Activated CD8-positive, alpha-beta T cell treated with anti-CD3 and anti-CD28 coated beads for 36 hours (primary cell): ENCODE measurements around the gene TTC9B. TPM values are rescaled to one million over a fixed set of nuclear protein-coding genes. Genes with fewer than 3 reads are reported as not detected.

Source experiments
- ATAC-seq: fragments of 200-7000 bp; cut with Tn5 transposase; one replicate; pipeline ENCODE4 v1.10.0; 2021; ENCODE audit warnings: mild to moderate bottlenecking, moderate library complexity
- CTCF ChIA-PET: fragments of 350-600 bp; sonication (Branson Sonifier 250); formaldehyde crosslinking; loops from one replicate; lab custom pipeline; 2021; ENCODE audit warnings: antibody characterized with exemption; lab: Charles Lee
- POLR2A ChIA-PET: fragments of 350-600 bp; sonication (Branson Sonifier 250); formaldehyde crosslinking; loops from one replicate; lab custom pipeline; 2021; ENCODE audit warnings: antibody characterized with exemption; lab: Charles Lee
- DNase-seq: peaks from one replicate; pipeline ENCODE4 v3.0.0-alpha.2; 2020
- H3K27ac Mint-ChIP-seq: one replicate; pipeline ENCODE4 v1.8.0; 2021; ENCODE audit warnings: mild to moderate bottlenecking, mixed read lengths
- H3K27me3 Mint-ChIP-seq: one replicate; pipeline ENCODE4 v1.8.0; 2021; ENCODE audit warnings: mixed read lengths
- H3K36me3 Mint-ChIP-seq: one replicate; pipeline ENCODE4 v1.8.0; 2021; ENCODE audit warnings: low read depth, mixed read lengths
- H3K4me1 Mint-ChIP-seq: one replicate; pipeline ENCODE4 v1.8.0; 2021; ENCODE audit warnings: low read depth, mixed read lengths
- H3K4me3 Mint-ChIP-seq: one replicate; pipeline ENCODE4 v1.8.0; 2021; ENCODE audit warnings: mild to moderate bottlenecking, moderate library complexity, mixed read lengths
- H3K9me3 Mint-ChIP-seq: one replicate; pipeline ENCODE4 v1.8.0; 2021; ENCODE audit warnings: mixed read lengths
- intact Hi-C: fragments of 100-400 bp; cut with micrococcal nuclease; formaldehyde crosslinking; loops from one replicate; pipeline ENCODE4 v1.10.0; 2022
- total RNA-seq, 2 experiments: library from RNA; stranded (reverse); gene quantifications; one replicate each; pipeline ENCODE4 v1.2.3, GENCODE V29; 2021
- TF ChIP-seq, protein P1 (sequence below): fragments of 200-600 bp; IDR thresholded peaks from one replicate; pipeline ENCODE4 v1.8.0; 2022; ENCODE audit warnings: antibody characterized with exemption, mild to moderate bottlenecking

Gene TTC9B
- total RNA-seq, 2 experiments from 2014 or later, result not detected

GRCh38 chr19:40217027-40217810 is 965 bp downstream of the TTC9B start:
- peak; percentile 44 for DNase-seq
- peaks cover 42% of the 10 kb centered on the region for H3K27me3 Mint-ChIP-seq
- ChIA-PET CTCF (interaction anchor here (0.8 to 2.7 kb wide), 7 partner anchors 25 to 104 kb away, joined by 3 to 17 read pairs (median 4); no protein-coding TSS in a partner anchor), POLR2A (interaction anchor here (0.6 kb wide), 1 partner anchor 10 kb away, joined by 3 read pairs; no protein-coding TSS in a partner anchor)
- H3K9me3 Mint-ChIP-seq, result peaks cover 3% of the 10 kb centered on the region
- ATAC-seq, result no peak
- peaks cover 2% of the 10 kb centered on the region for H3K36me3 Mint-ChIP-seq
- TF ChIP-seq, protein P1, sequence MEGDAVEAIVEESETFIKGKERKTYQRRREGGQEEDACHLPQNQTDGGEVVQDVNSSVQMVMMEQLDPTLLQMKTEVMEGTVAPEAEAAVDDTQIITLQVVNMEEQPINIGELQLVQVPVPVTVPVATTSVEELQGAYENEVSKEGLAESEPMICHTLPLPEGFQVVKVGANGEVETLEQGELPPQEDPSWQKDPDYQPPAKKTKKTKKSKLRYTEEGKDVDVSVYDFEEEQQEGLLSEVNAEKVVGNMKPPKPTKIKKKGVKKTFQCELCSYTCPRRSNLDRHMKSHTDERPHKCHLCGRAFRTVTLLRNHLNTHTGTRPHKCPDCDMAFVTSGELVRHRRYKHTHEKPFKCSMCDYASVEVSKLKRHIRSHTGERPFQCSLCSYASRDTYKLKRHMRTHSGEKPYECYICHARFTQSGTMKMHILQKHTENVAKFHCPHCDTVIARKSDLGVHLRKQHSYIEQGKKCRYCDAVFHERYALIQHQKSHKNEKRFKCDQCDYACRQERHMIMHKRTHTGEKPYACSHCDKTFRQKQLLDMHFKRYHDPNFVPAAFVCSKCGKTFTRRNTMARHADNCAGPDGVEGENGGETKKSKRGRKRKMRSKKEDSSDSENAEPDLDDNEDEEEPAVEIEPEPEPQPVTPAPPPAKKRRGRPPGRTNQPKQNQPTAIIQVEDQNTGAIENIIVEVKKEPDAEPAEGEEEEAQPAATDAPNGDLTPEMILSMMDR, result peak; percentile 21
- no peak overlapping the region for H3K4me3 Mint-ChIP-seq
- intact Hi-C loops, result no loop called here
- H3K4me1 Mint-ChIP-seq, result peaks cover 12% of the 10 kb centered on the region
- no peak overlapping the region for H3K27ac Mint-ChIP-seq

DNA sequence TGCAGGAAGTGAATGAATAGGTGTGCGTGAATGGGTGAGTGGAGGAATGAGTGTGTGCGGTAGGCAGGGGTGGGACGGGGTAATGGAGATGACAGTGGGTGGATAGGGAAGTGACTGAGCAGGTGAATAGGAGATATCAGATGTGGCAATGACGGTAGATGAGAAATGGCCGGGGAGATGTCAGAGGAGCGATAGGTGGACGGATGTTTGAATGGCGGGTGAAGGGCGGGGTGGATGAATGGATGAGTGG is 1.5 kb downstream of the TTC9B start:
- peak; percentile 13 for DNase-seq
- no peaks in the 10 kb centered on the region for H3K36me3 Mint-ChIP-seq
- H3K9me3 Mint-ChIP-seq, result no peaks in the 10 kb centered on the region
- ATAC-seq, result peak; percentile 25
- TF ChIP-seq, protein P1, result no peak
- H3K27me3 Mint-ChIP-seq, result peaks cover 38% of the 10 kb centered on the region
- intact Hi-C loops, result no loop called here
- ChIA-PET POLR2A (interaction anchor here (0.6 kb wide), 1 partner anchor 10 kb away, joined by 3 read pairs; no protein-coding TSS in a partner anchor), CTCF (no interaction called here)
- no peak overlapping the region for H3K27ac Mint-ChIP-seq
- peaks cover 9% of the 10 kb centered on the region for H3K4me1 Mint-ChIP-seq
- H3K4me3 Mint-ChIP-seq, result no peak overlapping the region

- Mint-ChIP-seq H3K4me1 (peaks cover 9% of the 10 kb centered on the region), H3K4me3 (no peak overlapping the region), H3K27ac (no peak overlapping the region), H3K9me3 (no peaks in the 10 kb centered on the region), H3K27me3 (peaks cover 37% of the 10 kb centered on the region), H3K36me3 (peaks cover 5% of the 10 kb centered on the region)
- intact Hi-C loops, result no loop called here
- CTCF ChIA-PET, result no interaction called here
- TF ChIP-seq, protein P1, result no peak
- DNase-seq (no peak), ATAC-seq (no peak)
- POLR2A ChIA-PET, result no interaction called here
Measured at GRCh38 chr19:40216013-40216776, 2.0 kb downstream of the TTC9B start.

DNA sequence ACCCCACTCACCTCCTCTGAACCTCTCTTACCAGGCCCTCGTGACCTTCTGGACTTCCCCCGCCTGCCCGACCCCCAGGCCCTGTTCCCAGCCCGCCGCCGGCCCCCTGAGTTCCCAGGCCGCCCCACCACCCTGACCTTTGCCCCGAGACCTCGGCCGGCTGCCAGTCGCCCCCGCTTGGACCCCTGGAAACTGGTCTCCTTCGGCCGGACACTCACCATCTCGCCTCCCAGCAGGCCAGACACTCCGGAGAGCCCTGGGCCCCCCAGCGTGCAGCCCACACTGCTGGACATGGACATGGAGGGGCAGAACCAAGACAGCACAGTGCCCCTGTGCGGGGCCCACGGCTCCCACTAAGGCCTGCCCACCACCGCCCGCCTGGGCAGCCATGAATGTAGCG is 3.2 kb downstream of the TTC9B start:
- TF ChIP-seq, protein P1, result no peak

More for the DNA sequence above, 3.2 kb downstream of the TTC9B start:
- intact Hi-C loops, result no loop called here
- no peak for ATAC-seq
- CTCF ChIA-PET, result interaction anchor here (1.6 kb wide), 1 partner anchor 75 kb away, joined by 5 read pairs; no protein-coding TSS in a partner anchor
- no peak for DNase-seq
- Mint-ChIP-seq H3K4me3 (no peak overlapping the region), H3K36me3 (peaks cover 9% of the 10 kb centered on the region), H3K9me3 (no peaks in the 10 kb centered on the region), H3K4me1 (peaks cover 9% of the 10 kb centered on the region), H3K27ac (no peak overlapping the region), H3K27me3 (peaks cover 30% of the 10 kb centered on the region)
- POLR2A ChIA-PET, result no interaction called here
